Measurements from ENCODE around the gene AP3B2.

AP3B2 gene

DNA sequence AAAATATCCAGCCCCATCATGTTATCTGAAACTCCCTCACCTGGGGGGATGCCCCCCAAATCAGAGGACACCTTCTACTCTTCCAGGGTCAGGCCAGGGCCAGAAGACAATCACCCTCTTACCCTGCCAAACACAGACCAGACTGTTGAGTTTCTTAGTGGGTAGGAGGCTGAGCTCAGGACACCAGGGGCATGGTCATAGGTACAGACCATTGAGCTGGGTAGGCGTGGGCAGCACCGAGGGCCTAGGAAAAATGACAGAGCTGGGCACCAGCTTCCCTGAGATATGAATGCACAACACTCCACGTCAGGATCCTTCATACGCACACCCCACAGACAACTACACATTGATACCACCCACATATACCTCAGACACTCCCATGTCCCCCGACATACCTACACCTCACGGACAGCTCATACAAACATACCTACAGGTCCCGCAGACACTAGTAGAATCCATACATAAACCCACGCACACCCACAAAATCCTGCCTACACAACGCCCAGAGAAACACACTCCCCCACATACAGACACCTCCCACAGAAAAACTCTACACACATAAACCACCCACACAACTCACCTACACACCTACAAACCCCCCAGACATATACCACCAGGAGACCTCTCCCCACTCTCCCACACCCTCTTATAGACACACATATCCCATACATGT, 11.8 kb downstream of the AP3B2 start:
- DNase-seq: no peak

DNA sequence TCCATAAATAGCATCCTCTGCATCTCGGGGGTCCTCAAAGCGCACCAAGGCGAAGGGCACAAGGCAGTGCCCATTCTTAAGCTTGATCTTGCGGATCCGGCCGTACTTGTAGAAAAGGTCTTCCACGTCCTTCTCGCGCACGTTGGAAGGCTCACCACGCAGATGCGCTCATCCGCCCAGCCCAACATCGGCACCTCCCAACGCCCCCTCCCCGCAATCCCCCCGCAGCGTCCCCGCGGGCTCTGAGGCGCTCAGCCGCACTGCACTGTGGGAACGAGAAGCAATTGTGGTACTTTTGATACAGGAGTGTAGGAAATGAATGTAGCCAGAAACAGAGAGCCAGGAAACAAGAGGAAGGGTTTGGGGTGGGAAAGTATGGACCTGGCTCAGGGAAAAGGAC, 17.5 kb downstream of the AP3B2 start:
- DNase-seq: no peak

DNA sequence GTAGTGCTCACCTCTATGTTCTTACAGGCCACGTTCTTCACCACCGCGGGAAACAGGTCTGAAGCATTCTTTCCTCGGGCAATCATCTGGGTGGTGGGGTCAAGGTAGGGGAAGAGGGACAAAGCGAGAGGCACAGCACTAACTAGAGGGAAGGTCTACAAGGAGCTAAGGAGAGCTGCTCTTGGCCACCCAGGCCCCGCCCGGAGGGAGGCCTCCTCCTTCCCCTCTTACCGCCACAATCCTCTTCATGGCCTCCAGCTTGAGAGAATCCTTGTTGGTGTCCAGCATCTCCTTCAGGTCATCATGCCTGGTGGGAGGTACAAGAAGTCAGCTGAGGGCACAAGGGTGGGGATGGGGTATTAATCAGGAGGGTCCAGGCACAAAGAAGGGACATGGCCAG, 20.5 kb downstream of the AP3B2 start:
- no peak for DNase-seq

DNA sequence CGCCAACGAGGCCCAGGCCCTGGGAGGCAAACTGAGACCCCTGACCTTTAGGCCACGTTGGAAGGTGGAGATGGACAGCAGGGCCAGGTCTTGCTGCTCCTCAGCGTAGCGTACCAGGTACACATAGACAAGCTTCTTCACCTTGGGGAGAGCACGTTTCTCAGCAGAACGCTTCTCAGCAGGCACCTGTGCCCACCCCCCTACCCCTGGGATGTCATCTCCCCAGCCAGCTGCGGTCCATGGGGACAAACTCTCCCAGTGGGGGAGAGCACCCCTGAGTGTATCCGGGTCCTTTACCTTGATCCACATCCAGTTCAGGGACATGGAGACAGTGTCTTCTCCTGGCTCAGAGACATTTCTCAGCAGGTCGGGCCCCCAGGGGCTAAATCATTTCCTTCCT, 21.0 kb downstream of the AP3B2 start:
- DNase-seq: no peak

DNA sequence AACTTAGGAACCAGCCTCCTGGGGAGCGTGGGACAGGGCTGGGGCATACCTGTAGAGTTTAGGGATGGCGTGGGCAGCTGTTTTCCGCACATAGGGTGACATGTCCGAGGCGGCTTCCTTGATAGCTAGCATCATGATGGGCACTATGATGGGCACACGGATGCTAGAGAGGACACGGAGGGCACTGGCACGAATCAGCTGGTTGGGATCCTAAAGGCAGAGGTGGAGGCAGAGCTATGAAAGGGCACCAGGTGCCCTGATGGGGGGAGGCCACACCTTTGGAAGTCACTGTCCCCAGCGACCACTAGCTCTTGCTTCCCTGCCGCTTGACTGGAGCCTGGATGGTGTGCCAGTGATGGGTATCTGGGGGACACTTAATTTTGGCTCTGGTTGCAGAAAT, 28.3 kb downstream of the AP3B2 start:
- DNase-seq: no peak

DNA sequence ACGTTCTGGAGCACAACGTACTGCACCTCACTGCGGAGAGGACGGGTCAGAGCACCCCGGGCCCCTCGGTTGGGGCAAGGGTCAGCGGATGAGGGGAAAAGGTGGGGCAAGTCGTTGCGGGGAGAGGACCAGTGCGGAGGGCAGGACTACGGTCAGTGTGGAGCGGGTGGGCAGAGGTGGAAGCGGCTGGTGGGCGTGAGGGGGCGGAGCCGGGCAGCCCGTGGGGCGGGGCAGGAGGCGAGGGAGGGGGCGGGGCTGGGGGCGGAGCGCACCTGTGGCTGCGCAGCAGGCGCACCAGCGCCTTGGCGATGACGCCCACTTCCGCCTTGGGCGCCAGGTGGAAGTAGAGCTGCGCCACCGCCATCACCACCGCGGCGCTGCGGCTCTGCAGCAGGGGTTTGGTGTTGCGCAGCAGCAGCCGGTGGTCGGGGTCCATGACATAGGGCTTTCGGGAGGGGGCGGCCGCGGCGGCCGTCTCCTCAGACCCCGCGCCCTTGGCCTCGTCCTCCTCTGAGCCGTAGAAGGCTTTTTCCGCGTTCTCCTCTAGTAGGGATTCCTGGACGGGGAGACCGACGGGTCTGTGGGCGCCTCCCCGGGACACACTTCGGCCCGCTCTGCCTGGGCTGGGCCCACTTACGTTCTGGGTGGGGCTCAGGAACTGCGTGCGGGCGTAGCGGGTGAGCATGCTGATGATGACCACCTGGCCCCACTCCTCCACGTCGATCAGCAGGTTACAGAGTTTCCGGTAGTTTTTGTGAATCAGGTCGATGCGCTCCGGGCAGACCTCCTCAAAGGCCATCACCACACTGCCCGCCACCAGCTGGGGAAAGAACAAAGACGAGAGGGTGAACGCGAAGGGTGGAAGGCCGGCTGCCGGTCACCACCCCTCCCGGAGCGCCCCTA, 29.2 kb downstream of the AP3B2 start:
- DNase-seq: no peak

DNA sequence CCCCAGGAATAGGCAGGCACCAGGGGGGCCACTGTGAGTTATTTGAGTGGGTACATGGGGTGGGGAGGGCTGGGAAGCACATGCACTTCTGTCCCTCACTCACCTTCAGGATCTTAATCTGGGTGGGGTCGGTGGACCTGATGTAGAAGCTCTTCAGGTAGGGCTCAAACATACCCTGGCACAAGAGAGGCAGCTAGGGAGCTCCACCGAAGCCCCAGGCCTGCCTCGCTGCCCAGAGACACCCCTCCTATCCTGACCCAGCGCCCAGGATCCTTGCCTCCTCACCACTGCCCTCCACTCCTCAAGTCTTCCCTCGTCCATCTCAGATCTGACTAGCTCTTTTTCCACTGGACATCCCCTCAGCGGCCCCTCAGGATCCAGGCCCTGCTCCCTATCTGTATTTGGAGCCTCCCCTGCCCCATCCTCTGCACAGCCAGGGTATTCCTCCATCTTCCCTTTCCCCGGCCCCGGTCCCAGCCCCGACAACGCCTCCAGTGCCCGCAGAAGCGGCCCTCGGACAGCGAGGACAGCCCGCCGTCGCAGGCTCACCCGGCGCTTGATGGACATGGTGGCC, 30.0 kb downstream of the AP3B2 start:
- DNase-seq: no peak

DNA sequence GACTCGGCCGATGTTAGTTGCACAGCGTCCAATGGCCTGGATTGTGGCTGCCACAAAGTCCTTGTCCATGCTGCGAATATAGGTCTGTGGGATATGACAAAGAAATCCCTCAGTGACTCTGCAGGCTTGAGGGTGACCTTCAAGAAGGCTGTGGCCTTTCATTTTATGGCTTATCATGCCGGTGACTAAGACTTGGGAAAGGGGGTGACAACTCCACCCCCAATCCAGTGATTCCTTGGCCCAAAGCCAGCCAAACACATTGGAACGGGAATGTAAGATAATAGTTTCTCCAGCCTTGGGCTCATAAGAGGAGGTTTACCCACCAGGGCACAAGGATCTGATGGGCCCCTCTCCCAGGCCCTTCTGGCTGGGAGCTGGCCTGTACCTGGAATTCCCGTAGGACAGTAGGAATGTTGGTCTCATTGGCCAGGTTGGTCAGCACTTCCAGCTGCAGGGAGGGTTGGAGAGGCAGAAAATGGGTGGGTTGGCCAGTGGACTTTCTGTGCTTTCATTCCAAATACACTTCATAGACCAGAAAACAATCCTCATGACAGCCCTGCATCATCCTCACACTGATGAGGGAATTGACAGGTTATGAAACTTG, 31.9 kb downstream of the AP3B2 start:
- DNase-seq: no peak

DNA sequence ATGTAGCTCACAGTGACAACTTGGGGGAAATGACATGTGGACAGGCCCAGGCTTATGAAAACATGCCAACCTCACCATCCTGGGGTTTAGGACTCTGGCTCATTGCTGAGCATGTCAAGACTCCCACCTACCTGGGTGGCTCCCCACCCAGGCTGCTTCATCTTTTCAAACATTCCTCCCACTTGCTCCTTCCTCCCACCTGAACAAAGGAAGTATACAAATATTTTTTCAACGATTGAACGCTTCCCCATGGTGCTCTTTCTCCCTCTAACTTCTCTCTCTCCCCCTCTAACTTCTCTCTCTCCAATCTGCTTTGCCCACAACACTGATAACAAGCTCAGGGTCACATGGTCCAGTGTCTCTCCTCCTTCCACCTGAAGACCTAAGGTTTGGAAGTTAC, 34.8 kb downstream of the AP3B2 start:
- no peak for DNase-seq

DNA sequence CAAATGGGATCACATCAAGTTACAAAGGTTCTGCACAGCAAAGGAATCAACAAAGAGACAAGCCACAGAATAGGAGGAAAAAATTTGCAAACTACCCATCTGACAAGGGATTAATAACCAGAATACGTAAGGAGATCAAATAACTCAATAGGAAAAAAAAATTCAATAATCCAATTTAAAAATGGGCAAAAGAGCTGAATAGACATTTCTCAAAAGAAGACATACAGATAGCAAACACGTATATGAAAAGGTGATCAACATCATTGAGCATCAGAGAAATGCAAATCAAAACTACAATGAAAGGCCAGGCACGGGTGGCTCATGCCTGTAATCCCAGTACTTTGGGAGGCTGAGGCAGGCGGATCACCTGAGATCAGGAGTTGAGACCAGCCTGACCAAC, 39.0 kb downstream of the AP3B2 start:
- no peak for DNase-seq

DNA sequence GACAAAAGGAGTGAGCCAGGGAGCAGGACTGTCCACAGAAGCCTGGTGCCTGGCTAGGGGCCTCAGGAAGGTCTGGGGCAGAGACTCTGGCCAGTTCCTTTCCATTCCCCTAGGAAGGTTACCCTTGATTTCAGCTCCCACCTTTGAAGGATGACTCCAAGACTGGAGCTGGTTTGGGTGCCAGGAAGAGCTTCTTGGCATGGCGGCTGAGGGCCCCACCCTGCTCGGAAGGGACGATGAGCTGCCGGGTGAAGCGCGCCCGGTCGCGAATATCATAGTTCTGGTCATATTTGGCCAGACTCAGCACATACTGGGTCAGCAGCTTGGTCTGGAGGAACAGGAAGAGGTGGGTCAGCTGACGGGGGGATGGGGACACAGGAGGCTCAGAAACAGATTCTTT, 43.1 kb downstream of the AP3B2 start:
- no peak for DNase-seq

DNA sequence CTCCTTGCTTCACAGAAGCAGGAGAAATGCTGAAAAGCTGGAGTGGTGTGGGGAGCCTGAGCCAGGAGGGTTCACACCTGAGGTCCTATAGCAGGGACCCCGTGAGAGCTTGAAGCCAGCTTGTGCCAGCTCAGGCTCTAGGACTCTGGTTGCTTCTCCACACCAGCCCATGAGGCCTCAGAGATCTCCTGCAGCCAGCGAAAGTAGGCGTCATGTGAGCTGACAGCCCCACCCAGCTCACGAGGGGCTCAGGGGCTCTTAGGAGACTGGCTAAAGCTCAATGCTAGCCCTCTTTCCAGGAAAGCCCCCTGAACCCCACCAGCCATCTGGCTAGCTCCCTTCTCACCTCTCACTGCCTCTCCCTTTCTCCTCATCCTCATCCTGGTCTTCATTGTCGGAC, 45.7 kb downstream of the AP3B2 start:
- DNase-seq: no peak

DNA sequence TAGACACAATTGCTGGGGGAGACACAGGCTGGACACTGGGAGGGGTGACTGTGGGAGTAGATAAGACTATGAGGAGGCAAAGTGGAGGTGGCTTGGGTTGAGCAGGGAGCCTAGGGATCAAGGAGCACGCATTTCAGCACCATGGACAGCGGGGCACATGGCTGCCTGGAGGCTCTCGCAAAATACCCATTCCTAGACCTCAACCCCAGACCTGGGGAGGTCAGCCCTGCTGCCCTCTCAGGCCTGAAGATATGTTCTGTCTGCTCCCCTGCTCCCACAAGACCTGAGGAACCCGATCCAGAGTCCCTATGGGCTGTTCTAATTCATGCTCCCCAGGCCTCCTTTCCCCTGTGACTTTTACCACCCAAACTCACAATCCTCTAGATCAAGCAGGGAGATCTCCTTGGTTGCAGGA, 46.5 kb downstream of the AP3B2 start:
- peak; percentile 57 for DNase-seq

DNA sequence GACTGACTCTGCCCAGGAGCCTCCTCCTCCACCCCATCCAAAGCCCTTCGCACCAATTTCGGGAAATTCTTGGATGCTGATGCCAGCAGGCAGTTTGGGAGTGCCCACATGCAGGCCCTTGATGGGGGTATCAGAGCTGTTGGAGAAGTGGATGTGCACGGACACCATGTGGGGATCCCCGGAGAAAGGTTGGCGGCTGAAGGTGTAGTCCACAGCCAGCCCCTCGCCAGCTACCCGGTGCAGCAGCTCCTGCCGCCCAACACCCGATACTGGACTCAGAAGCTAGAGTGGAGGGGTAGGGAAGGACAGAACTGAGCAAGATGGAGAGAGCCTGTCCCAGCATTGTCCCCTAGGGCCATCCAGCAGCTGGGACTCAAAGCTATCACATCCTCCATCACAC, 47.0 kb downstream of the AP3B2 start:
- DNase-seq: no peak

DNA sequence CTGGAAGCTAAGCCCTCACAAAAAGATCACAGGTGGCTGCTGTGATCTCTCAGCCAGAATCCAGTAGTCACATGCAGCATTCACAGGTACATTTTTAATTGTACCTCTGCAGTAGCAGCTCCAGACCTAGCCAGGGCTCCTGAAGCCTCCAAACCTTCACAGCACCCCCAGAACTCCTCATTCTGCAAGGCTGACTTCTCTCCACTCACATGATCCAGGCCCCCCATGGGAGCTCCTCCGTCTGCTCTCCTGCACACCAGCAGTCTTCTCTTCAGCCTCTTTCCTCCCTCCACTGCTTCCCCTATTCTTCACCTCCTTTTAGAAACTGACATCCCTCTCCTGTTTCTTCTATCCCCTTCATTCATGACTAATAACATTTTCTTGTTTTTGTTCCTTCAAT, 49.3 kb downstream of the AP3B2 start:
- no peak for DNase-seq

DNA sequence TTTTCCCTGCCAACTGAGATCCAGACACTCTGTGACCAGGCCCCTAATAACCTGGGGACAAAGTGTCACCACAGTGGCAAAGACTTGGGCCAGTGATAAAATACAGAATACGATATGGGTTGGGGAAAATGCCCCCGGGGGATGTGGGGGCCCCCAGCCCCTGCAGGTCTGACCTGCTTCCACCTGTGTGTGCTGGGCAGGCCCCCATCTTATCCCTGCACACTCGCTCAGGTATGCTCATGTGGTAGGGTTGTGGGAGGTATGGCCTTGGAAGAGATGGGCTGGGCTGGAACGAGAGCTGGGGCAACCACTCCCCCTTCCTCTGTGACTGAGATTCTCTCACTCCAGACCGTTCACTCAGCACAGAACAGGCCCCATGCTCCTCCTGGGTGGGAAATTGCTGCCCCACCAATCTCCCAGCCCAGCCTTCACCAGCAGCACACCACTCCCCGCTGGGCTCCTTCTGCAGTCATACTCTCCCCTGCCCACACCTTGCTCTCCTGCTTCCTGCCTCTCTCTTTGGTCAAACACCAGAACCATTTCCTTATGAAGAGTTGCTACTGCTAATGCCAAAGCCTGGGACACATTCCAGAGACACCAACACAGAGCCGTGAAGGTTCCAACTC, 52.9 kb downstream of the AP3B2 start:
- no peak for DNase-seq

DNA sequence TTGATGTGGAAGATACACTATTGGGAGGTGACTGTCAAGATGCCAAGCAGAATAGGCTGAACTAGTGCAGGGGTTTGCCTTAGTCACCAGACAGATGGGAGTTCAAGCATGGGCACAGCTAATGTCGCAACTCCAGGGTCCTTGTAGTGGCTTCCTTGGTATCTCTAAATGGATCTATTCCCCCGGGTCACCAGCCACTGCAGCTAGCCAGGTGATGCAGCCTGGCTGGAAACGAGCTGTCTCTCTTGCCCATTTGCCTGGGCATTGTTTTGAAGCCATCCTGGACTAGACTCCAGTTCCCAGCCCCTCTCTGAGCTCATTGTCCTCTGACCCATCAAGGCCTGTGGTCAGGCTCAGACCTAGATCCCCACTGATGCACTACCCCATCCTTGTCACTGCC, 54.1 kb downstream of the AP3B2 start:
- DNase-seq: no peak

DNA sequence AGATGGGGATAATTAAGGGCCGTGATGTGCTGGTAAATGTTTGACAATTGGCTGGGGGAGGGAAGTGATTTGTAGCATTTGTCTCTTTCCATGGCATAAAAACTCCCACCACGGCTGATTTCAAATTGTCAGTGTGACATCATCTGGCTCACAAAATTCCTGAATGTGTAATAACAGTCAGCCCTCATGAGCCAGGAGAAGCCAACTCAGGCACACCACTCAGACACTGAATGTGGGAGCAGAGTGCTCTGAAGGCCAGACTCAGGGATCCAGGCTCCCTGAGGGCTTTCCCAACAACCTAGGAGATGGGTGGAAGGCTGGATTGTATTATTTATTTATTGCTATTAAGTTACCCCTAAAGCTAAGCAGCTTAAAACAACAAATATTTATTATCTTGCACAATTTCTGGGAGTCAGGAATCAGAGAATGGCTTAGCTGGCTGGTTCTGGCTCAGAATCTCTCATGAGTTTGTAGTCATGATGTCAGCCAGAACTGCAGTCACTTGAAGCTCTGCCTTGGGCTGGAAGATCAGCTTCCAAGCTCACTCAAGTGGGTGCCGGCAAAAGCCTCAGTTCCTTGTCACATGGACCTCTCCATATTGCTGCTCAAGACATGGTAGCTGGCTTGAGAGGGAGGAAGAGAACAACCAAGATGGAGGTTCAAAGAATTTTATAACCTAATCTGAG, 56.0 kb downstream of the AP3B2 start:
- no peak for DNase-seq

DNA sequence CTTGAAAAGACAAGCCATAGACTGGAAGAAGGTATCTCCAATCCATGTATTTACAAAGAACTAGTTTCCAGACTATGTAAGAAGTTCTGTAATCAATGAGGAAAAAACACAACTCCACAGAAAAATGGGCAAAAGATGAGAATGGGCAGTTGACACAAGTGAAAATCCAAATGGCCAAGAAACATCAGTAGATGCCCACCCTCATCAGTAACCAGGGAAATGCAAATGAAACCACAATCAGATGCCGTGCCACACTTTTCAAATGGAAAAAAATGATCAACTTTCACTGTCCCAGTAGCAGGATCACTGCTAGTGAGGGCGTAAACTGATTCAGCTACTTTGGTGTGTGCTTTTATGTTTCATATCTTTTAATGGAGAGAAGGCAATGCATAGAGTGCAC, 58.0 kb downstream of the AP3B2 start:
- no peak for DNase-seq

DNA sequence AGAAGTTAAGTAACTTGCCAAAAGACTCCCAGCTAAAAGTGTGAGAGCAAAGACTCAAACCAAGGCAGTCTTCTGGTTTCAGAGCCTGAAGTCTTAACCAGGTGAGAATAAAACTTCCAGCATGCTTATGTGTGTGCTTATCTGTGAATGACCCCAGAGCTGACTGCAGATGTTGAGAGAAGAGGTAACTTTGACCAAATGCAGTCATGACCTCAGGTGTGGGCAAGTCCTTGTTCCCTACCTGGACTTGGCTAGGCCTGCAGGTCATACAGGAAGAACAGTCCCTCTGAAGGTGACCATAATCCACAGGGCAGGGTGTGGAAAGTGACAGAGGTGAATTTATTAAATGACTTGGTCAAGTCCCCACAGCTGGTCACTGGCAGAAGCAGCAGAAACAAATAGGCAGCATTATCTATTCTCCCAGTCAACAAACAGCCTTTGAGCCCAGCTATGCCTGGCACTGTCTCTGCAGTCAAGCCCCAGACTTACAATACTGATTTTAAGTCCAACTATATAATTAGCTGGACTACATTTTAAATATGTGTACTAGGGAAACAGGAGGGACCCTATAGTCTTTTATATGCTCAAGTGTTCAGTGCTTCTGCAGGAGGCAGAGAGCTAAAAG, 59.5 kb downstream of the AP3B2 start:
- no peak for DNase-seq

DNA sequence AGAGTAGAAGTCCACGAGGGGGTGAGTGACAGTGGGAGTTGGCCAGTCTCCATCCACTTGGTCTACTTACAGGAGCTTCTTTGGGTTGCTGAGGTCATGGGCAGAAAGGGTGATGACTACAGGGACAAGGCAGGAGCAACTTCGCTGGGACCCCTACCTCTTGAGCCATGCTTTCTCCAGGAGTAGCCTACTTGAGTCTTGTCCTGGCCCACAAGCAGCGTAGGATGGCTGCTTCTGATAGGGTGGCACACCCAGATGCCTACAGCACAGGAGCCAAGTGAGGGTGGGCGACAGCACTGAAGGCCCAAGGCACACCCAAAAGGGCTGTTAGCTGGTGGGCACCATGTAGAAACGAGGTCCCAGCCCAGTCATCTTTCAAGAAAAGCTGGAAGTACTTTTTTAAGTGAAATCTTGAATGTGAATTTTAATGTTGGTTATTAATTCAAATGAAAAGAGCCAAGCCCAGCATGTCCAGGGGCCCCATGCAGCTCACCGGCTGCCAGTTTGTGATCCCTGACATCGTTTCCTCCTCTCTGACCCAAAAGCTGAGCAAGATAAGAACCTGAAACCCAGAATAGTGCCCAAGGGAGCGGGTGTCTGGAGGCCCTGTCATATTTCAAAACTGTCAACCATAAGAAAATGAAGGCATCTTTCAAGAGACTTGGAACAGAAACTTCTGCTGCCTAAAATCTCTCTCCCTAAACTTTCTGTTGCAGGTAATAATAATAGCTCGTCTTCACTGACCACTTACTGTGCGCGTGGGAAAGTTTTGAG, 60.3 kb downstream of the AP3B2 start:
- DNase-seq: no peak

All from fibroblast of skin of right biceps (primary cell).